Mesendoderm (in vitro differentiated cells): Measurements from ENCODE around the gene ZFHX3.
A peak's percentile ranks its signal among the peaks of the same experiment; 100 is the strongest.

Experiments
- DNase-seq: peaks from one replicate; pipeline ENCODE4 v3.0.0; 2013
- H2AK5ac ChIP-seq: 2 replicates; pipeline ENCODE4 v1.6.1; 2013; ENCODE audit warnings: low read length, inconsistent platforms
- H2BK120ac ChIP-seq: 2 replicates; pipeline ENCODE4 v1.6.1; 2013; ENCODE audit warnings: low read depth, mild to moderate bottlenecking, low read length, moderate library complexity, mixed read lengths
- H2BK15ac ChIP-seq: replicated peaks from 2 replicates; pipeline ENCODE4 v1.6.1; 2013; ENCODE audit warnings: low read depth, mild to moderate bottlenecking, moderate library complexity
- H2BK5ac ChIP-seq: 2 replicates; pipeline ENCODE4 v1.6.1; 2013; ENCODE audit warnings: low read length, inconsistent platforms
- H3K18ac ChIP-seq: 2 replicates; pipeline ENCODE4 v1.6.1; 2013; ENCODE audit warnings: mild to moderate bottlenecking, low read length, mixed read lengths
- H3K23ac ChIP-seq: one replicate; pipeline ENCODE4 v1.6.1; 2013; ENCODE audit warnings: low read length
- H3K27ac ChIP-seq: 2 replicates; pipeline ENCODE4 v1.5.1; 2013; ENCODE audit warnings: low read depth, mild to moderate bottlenecking, inconsistent platforms, low read length, moderate library complexity
- H3K27me3 ChIP-seq: 2 replicates; pipeline ENCODE4 v1.6.1; 2013; ENCODE audit warnings: low read length, control low read depth, mild to moderate bottlenecking, inconsistent platforms; ENCODE audit not compliant: insufficient read depth, poor library complexity
- H3K36me3 ChIP-seq: 2 replicates; pipeline ENCODE4 v1.6.1; 2013; ENCODE audit warnings: low read length, inconsistent platforms; ENCODE audit not compliant: control insufficient read depth, insufficient read depth
- H3K4ac ChIP-seq: one replicate; pipeline ENCODE4 v1.6.1; 2013; ENCODE audit warnings: low read depth, mild to moderate bottlenecking, low read length, moderate library complexity
- H3K4me1 ChIP-seq: 2 replicates; pipeline ENCODE4 v1.6.1; 2013; ENCODE audit warnings: low read depth, low read length, inconsistent platforms; ENCODE audit not compliant: control insufficient read depth
- H3K4me2 ChIP-seq: 2 replicates; pipeline ENCODE4 v1.6.1; 2013; ENCODE audit warnings: low read length
- H3K4me3 ChIP-seq: 2 replicates; pipeline ENCODE4 v1.5.1; 2013; ENCODE audit warnings: mild to moderate bottlenecking, low read length
- H3K56ac ChIP-seq: one replicate; pipeline ENCODE4 v1.6.1; 2013; ENCODE audit warnings: low read length
- H3K79me1 ChIP-seq: 2 replicates; pipeline ENCODE4 v1.6.1; 2013; ENCODE audit warnings: low read length, inconsistent platforms
- H3K79me2 ChIP-seq: 2 replicates; pipeline ENCODE4 v1.6.1; 2013; ENCODE audit warnings: mild to moderate bottlenecking, low read length; ENCODE audit not compliant: control insufficient read depth, insufficient read depth
- H3K9ac ChIP-seq: 2 replicates; pipeline ENCODE4 v1.6.1; 2013; ENCODE audit warnings: low read length, inconsistent platforms
- H4K5ac ChIP-seq: one replicate; pipeline ENCODE4 v1.6.1; 2013; ENCODE audit warnings: low read length
- H4K8ac ChIP-seq: one replicate; pipeline ENCODE4 v1.6.1; 2013; ENCODE audit warnings: low read depth, mild to moderate bottlenecking, control low read depth, low read length, moderate library complexity
- WGBS: extraction: QIAGEN DNeasy Blood & Tissue Kit; methylation state at CpG from one replicate; pipeline ENCODE4 v1.1.7; 2013; ENCODE audit warnings: low lambda C conversion rate, missing lambda C conversion rate; ENCODE audit not compliant: insufficient coverage; ENCODE audit errors: extremely low coverage; 5-methylcytosine and 5-hydroxymethylcytosine counted together

ZFHX3 gene

DNA sequence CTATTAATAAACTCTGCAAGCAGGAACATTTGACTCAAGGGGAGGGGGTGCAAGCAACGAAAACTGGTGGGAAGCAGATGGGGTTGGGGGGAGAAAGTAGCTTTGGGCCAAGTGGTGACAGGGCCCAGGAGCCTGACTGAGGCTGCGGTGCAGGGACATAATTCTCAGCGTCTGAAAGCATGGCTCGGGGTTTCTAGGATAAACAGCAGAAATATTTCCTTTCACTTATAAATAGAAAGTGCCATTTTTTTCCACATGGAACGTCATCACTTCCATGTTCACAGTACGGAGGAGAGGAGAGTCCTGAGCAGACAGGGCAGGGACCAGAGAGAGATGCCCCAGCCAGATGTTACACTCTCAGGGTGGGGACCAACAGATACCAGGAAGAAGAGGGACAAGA is 197.1 kb downstream of the ZFHX3 start:
- H3K27ac ChIP-seq: no peak overlapping the region
- no peaks in the 10 kb centered on the region for H3K27me3 ChIP-seq
- WGBS: no CpG with 5 or more reads among the region's 6 CpGs
- no peak overlapping the region for H3K4ac ChIP-seq
- H3K4me3 ChIP-seq: no peak overlapping the region
- no peak for DNase-seq
- H3K79me2 ChIP-seq: no peaks in the 10 kb centered on the region
- no peak overlapping the region for H4K5ac ChIP-seq
- no peaks in the 10 kb centered on the region for H3K79me1 ChIP-seq
- no peak overlapping the region for H2BK15ac ChIP-seq
- no peak overlapping the region for H2BK120ac ChIP-seq
- H3K56ac ChIP-seq: no peak overlapping the region
- no peak overlapping the region for H2BK5ac ChIP-seq
- no peaks in the 10 kb centered on the region for H3K36me3 ChIP-seq
- H3K4me2 ChIP-seq: no peak overlapping the region
- no peak overlapping the region for H3K23ac ChIP-seq
- no peak overlapping the region for H2AK5ac ChIP-seq
- H3K4me1 ChIP-seq: no peaks in the 10 kb centered on the region
- no peak overlapping the region for H4K8ac ChIP-seq
- no peak overlapping the region for H3K9ac ChIP-seq
- no peak overlapping the region for H3K18ac ChIP-seq

DNA sequence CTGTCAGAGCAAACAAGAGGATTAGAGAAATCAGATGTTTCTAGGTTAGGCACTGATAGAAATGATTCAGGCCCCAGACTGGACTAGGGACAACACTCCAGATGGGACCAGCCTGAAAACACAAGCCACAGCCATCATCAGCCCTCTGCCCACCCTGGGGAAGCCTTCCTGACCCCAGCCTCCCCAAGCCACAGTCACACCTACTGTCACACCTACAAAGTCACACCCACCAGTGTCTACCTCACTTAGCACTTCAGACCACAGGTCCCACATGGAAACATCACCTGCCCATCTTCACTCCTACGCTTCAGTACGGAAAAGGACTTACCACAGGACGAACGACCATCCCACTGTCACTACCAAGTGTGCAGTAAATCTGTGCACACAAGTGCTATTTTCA is 197.9 kb downstream of the ZFHX3 start:
- Histone ChIP-seq H3K9ac (no peak overlapping the region), H3K79me2 (no peaks in the 10 kb centered on the region), H3K79me1 (no peaks in the 10 kb centered on the region), H3K4me2 (no peak overlapping the region), H3K27me3 (no peaks in the 10 kb centered on the region), H3K23ac (no peak overlapping the region), H3K4me1 (no peaks in the 10 kb centered on the region), H2BK15ac (no peak overlapping the region), H3K36me3 (no peaks in the 10 kb centered on the region), H4K5ac (no peak overlapping the region), H2AK5ac (no peak overlapping the region), H3K27ac (no peak overlapping the region), H3K18ac (no peak overlapping the region), H2BK120ac (no peak overlapping the region), H3K56ac (no peak overlapping the region), H3K4ac (no peak overlapping the region), H4K8ac (no peak overlapping the region), H2BK5ac (no peak overlapping the region), H3K4me3 (no peak overlapping the region)
- WGBS: no CpG with 5 or more reads among the region's 4 CpGs
- no peak for DNase-seq

DNA sequence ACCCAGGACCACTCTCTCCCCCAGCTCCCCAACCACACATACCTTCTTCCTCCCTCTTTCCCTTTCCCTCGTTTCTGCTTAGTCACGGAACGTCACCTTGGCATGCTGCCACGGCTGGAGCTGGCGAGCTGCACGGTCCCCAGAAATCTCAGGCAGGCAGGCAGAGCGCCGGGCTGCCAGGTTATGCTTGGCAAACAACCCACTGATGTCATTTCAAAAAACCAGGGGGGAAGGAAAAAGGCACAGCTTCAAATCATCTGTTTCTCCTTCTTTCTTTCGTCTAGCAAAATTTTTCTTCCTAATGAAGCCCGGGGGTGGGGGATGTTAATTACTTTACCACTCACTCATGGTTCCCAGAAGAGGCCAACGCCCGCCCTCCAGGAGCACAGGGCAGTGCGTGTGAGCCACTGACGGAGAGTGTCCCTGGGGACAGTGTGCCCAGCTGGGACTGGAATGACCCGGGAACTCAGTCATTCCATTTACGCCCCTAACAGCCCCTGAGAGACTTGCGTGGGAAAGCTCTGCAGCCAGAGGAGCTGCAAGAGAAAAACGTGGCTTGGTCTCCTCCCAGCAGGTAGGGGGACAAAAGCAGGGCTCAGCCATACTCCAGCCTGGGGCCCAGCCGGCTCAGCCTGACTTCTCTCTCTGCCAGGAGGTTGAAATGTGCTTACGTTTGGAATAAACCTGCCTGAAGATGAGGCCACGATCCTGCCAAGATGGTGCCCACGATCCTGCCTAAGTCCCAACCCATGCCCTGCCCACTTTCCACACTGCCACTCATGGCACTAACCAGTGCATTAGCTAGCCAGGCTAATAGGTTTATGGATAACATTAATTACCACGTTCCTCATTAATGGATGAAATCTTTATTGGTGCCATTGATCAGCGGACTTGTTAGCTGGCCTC is 198.9 kb downstream of the ZFHX3 start:
- Histone ChIP-seq H4K5ac (no peak overlapping the region), H2BK5ac (no peak overlapping the region), H3K27ac (no peak overlapping the region), H3K79me1 (no peaks in the 10 kb centered on the region), H3K56ac (peak overlapping the region; percentile 32), H3K4ac (no peak overlapping the region), H2AK5ac (no peak overlapping the region), H3K79me2 (no peaks in the 10 kb centered on the region), H3K9ac (no peak overlapping the region), H2BK15ac (no peak overlapping the region), H3K27me3 (no peaks in the 10 kb centered on the region), H3K23ac (no peak overlapping the region), H3K4me2 (no peak overlapping the region), H4K8ac (no peak overlapping the region), H3K18ac (no peak overlapping the region), H3K36me3 (no peaks in the 10 kb centered on the region), H3K4me3 (no peak overlapping the region), H3K4me1 (no peaks in the 10 kb centered on the region), H2BK120ac (no peak overlapping the region)
- no peak for DNase-seq
- WGBS: no CpG with 5 or more reads among the region's 24 CpGs

DNA sequence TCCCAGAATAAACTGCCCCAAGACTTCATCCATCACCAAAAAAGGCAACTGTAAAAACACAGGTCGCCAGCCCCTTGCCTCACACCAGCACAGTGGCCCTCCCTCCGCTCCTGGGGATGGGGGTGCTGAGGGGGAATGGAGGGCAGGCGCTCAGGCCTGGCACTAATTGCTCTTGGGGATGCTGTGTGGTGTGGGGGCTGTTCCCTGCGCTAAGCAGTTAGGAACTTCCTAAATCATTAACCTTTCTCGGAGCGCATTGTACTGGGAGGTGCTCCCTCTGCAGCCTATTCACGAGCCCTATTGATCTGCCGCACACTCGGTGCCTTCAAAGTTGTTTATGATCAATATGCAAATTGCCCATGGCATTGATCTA is 199.9 kb downstream of the ZFHX3 start:
- WGBS: no CpG with 5 or more reads among the region's 9 CpGs
- Histone ChIP-seq H3K79me2 (no peaks in the 10 kb centered on the region), H3K56ac (no peak overlapping the region), H3K27ac (no peak overlapping the region), H4K8ac (no peak overlapping the region), H2BK5ac (no peak overlapping the region), H3K4ac (no peak overlapping the region), H3K4me1 (no peaks in the 10 kb centered on the region), H2AK5ac (no peak overlapping the region), H3K27me3 (no peaks in the 10 kb centered on the region), H3K18ac (no peak overlapping the region), H3K9ac (no peak overlapping the region), H3K79me1 (no peaks in the 10 kb centered on the region), H3K4me2 (no peak overlapping the region), H3K36me3 (no peaks in the 10 kb centered on the region), H3K23ac (no peak overlapping the region), H4K5ac (no peak overlapping the region), H2BK15ac (no peak overlapping the region), H3K4me3 (no peak overlapping the region), H2BK120ac (no peak overlapping the region)
- no peak for DNase-seq

DNA sequence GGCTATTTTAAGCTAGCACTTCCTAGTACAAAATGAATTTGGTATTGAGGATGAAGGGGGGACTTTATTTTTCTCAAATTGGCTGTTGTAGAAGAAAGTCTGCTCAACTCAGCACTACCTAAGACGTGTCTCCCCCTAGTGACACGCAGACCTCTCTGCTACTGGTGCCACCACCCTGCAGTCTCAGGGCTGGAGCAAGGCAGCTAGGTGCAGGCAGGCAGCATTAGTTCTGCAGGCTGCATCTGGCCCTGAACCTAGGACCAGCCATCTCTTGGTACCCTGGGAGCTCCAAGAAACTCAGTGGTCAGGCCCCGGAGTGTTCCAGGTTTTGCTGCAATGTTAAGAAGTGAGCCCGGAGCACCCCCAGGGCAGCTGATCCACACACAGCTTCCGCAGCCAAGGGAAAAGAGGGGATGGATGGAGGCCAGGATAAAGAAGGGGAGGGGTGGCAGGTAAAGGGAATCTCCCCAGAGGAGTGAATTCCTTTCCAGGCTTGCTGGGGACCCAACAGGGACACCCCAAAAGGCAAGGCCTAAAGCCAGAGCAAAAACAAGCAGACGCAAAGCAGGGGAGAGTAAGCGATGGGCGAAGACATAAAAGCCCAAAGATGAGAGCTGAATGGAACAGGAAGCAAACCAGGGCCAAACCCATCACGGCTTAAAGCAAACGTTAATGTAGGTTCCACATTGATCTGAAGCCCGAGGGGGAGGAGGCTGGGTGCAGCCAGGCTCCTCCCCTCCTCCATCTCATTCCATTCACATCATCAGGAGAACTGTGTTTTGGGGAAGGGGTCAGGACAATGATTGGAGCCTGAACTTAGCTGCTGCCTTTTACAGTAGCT is 200.5 kb downstream of the ZFHX3 start:
- WGBS: no CpG with 5 or more reads among the region's 11 CpGs
- Histone ChIP-seq H2BK5ac (no peak overlapping the region), H4K8ac (no peak overlapping the region), H4K5ac (no peak overlapping the region), H3K79me2 (no peaks in the 10 kb centered on the region), H3K36me3 (no peaks in the 10 kb centered on the region), H3K27ac (no peak overlapping the region), H3K4me3 (no peak overlapping the region), H3K9ac (no peak overlapping the region), H2AK5ac (no peak overlapping the region), H3K23ac (no peak overlapping the region), H3K79me1 (no peaks in the 10 kb centered on the region), H2BK120ac (no peak overlapping the region), H3K56ac (no peak overlapping the region), H3K18ac (no peak overlapping the region), H3K4me2 (no peak overlapping the region), H3K27me3 (no peaks in the 10 kb centered on the region), H3K4me1 (no peaks in the 10 kb centered on the region), H2BK15ac (no peak overlapping the region), H3K4ac (no peak overlapping the region)
- peak; percentile 67 for DNase-seq
